Activated CD4-positive, CD25-positive, alpha-beta regulatory T cell treated with anti-CD3 and anti-CD28 coated beads, Interleukin-2, amount 50 U/mL, for 24 hours (primary cell): ENCODE measurements around the gene RABEP2.
"Not testable (repeated sequence)": the region's sequence is repeated elsewhere in the genome, so short reads cannot be mapped to it uniquely, and the experiment has no call there.

ENCODE experiments used
- ATAC-seq, 2 donors: fragments of 150-1000 bp; cut with Tn5 transposase; one replicate each; pipeline ENCODE4 v1.10.0; 2021; ENCODE audit warnings: mild to moderate bottlenecking in 1 of 2, moderate library complexity in 1 of 2

RABEP2 gene

DNA sequence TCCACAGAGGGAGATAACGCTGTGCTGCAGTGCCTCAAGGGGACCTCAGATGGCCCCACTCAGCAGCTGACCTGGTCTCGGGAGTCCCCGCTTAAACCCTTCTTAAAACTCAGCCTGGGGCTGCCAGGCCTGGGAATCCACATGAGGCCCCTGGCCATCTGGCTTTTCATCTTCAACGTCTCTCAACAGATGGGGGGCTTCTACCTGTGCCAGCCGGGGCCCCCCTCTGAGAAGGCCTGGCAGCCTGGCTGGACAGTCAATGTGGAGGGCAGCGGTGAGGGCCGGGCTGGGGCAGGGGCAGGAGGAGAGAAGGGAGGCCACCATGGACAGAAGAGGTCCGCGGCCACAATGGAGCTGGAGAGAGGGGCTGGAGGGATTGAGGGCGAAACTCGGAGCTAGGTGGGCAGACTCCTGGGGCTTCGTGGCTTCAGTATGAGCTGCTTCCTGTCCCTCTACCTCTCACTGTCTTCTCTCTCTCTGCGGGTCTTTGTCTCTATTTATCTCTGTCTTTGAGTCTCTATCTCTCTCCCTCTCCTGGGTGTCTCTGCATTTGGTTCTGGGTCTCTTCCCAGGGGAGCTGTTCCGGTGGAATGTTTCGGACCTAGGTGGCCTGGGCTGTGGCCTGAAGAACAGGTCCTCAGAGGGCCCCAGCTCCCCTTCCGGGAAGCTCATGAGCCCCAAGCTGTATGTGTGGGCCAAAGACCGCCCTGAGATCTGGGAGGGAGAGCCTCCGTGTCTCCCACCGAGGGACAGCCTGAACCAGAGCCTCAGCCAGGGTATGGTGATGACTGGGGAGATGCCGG lies 7.5 kb upstream of the RABEP2 start:
- no peak for ATAC-seq

DNA sequence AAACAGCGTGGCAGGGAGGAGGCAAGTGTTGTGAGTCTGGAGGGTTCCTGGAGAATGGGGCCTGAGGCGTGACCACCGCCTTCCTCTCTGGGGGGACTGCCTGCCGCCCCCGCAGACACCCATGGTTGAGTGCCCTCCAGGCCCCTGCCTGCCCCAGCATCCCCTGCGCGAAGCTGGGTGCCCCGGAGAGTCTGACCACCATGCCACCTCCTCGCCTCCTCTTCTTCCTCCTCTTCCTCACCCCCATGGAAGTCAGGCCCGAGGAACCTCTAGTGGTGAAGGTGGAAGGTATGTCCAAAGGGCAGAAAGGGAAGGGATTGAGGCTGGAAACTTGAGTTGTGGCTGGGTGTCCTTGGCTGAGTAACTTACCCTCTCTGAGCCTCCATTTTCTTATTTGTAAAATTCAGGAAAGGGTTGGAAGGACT lies 6.8 kb upstream of the RABEP2 start, which contains the start of gene CD19:
Gene CD19, plus strand, starts transcription at position 171 of the 425 bp plus-strand sequence. Its CDS starts 30 bp downstream, at position 201.
- ATAC-seq: no peak

DNA sequence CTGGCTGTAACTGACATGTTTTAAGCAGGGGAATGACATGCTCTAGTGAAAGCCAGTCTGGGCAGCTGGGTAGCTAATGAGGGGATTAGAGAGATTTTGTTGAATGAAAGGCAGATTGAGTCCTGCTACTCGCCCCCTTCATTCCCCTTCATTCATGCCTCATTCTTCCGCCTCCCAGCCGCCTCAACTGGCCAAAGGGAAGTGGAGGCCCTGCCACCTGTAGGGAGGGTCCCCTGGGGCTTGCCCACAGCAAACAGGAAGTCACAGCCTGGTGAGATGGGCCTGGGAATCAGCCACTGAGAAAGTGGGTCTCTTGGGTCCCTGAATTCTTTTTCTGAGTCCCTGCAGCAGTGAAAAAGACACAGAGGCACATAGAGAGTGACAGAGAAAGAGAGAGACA lies 5.6 kb upstream of the RABEP2 start:
- ATAC-seq: no peak

DNA sequence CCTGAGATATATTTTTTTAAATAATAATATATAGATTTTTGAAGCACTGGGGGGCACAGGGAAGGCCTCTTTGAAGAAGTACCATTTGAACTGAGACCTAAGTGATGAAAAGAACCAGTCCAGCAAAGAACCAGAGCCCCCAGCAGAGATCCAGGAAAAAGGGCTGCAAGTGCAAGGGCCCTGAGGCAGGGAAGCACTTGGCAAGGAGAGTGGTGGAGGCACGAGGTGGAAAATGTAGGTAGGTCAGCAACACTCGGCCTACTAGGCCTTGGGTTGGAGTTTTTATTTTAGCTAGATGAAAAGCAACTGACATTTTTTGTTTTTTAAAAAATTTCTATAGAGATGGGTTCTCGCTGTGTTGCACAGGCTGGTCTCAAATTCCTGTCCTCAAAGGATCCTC lies 5.2 kb upstream of the RABEP2 start:
- ATAC-seq: no peak

DNA sequence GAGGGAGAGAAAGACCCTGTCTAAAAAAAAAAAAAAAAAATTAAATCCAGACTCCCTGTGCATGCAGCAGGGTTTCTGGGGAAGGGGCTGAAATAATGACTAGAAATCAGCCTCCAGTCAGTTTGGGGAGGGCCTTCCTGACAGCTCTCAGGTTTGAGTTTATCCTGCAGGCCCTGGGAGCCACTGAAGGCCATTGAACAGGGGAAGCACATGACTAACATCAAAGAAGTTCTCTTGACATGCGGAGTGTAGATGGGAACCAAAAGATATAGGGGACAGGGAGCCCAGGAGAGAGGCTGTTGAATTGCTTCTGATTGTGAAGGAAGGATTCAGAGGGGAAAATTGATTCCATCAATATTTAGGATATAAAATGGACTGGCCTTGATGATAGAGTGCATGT lies 2.8 kb upstream of the RABEP2 start:
- no peak for ATAC-seq

DNA sequence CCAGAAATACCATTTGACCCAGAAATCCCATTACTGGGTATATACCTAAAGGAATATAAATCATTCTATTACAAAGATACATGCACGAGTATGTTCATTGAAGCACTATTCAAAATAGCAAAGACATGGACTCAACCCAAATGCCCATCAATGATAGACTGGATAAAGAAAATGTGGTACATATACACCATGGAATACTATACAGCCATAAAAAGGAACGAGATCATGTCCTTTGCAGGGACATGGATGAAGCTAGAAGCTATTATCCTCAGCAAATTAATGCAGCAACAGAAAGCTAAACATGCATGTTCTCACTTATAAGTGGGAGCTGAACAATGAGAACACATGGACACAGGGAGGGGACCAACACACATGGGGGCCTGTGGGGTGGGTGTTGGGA lies 1.2 kb upstream of the RABEP2 start:
- ATAC-seq: not testable (repeated sequence)

DNA sequence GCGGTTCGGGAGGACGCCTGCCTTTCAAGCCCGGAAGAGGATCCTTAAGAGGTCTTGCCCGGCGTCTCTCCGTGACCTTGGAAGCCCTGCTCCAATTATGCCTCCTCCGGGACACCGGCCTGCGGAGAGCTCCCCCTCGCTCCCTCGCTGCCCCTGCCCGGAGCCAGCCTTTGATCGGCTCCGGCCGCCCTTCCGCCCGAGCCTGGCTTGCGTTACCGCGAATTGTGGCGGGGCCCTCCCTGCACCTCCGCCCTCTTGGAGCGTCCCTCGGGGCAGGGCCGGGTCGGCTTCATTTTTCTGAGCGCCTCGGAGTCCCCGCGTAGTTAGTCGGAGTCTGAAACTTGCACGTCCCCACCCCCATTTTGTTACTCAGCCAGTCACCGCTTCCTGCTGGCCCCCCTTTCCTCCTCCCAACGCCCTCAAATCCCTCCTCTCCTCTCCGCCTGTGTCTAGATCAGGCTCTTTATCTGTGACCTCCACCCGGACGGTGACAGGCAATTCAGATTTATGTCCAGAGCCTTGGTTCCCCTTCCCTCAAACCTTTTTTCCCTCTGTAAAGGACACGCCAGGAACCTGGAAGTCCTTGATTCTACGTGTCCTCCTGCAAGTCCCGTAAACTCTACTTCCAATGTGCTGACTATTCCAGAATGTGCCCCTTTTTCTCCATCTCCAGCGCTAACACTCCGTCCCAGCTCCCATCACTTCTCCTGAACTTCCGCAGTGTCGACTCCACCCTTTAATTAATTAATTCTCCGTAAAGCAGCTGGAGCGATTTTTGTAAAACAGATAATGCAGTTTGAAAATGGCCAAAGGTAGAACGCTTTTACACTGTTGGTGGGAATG lies 569 bp upstream of the RABEP2 start:
- peak; percentile 76 to 77 for ATAC-seq

DNA sequence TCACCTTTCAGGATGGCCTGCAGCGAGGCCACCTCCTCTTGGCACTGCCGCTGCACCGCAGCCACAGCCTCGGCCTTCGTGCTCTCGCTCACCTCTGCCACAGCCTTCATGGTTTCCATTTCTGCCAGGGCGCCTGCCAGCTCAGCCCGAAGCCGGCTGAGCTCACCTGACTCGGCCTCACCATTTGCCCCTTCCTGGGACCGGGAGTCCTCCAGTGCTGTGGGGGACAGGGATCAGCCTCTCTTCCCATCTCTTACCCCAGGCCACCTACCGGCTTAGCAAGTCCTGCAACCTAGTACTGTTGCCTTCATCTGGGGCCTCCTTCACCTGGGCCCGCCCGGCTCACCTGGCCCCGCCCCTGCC lies 658 bp downstream of the RABEP2 start:
- no peak for ATAC-seq

DNA sequence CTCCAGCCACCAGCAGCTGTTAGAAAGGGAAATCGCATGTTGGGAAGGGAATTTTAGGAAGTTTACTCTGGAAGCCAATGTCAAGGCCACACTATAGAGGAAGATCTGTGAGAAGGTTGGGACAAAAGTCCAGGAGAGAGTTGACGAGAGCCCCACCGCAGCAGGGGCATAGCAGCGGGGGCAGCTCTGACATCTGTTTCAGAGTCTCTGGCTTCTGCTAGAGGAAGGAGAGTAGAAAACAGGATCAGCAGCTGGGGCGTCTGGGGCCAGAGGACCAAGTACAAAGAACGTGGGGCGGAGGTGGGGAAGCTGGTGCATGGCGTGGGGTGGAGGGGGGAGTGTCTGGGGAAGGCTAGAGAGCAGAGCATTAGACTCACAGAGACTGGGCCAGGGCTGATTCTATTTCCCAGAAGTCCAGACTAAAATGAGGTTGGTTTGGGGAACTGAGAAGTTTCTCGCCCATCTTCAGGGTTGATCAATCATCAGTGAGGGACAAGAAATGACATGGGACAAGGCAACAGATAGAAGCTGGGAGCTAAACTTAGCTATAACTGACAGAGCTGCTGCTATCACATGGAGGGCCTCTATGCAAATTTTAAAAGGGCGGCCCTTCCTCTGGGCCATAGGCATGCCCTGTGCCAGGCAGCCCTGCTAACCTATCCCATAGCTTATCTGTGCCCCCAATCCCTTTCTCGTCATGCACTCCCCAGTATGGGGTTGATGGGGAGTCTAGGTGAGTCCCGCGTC lies 1.2 kb downstream of the RABEP2 start:
- no peak for ATAC-seq

DNA sequence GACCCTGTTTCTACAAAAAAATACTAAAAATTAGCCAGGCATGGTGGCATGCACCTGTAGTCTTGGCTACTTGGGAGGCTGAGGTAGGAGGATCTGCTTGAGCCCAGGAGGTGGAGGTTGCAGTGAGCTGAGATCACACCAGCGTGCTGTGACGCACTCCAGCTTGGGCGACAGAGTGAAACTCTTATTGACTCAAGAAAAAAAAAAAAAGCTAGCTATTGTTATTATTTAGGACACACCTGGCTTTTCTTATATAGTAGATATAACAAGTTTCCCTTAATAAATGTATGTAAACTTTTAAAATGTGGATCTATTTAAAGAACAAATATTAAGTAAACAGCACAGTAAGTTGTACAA lies 1.8 kb downstream of the RABEP2 start:
- no peak for ATAC-seq

DNA sequence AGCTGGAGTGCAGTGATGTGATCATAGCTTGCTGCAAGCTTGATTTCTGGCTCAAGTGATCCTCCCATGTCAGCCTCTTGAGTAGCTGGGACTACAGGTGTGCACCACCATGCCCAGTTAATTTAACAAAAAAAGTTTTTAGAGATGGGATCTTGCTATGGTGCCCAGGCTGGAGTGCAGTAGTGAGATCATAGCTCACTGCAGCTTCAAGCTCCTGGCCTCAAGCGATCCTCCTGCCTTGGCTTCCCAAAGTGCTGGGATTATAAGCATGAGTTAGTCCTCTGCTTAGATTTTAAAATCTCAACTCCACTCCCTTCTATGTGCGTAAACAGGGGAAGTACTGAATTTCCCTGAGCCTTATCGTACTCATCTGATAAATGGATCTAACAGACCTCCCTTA lies 6.3 kb downstream of the RABEP2 start:
- ATAC-seq: no peak

DNA sequence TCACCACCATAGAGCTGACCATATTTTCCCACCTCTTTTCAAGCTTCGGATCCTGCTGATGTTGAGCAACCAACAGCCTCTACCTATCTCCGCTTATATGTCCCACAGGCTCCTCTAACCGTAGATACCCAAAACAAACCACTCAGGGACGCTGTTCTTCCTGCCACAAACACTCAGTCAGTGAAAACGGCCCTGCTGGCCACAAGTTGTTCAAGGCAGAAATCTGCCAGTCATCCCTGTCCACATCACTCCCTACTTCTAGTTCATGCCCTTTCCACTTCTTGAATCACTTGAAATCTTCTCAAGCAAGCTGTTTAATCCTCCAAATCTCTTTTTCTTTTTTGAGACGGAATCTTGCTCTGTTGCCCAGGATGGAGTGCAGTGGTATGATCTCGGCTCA lies 7.9 kb downstream of the RABEP2 start:
- no peak for ATAC-seq

DNA sequence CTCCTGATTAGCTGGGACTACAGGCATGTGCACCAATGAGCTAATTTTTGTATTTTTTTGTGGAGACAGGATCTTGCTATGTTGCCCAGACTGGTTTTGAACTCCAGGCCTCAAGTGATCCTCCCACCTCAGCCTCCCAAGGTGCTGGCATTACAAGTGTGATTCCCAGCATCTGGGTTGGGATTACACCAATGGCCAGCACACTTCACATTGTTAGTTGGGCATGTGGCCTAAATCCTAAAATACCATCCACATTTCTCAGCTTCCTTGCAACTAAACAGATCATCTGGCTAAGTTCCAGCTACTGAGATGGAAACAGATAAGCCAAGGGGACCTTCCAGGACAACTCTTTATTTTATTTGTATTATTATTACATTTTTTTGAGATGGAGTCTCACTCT lies 9.9 kb downstream of the RABEP2 start:
- ATAC-seq: no peak

DNA sequence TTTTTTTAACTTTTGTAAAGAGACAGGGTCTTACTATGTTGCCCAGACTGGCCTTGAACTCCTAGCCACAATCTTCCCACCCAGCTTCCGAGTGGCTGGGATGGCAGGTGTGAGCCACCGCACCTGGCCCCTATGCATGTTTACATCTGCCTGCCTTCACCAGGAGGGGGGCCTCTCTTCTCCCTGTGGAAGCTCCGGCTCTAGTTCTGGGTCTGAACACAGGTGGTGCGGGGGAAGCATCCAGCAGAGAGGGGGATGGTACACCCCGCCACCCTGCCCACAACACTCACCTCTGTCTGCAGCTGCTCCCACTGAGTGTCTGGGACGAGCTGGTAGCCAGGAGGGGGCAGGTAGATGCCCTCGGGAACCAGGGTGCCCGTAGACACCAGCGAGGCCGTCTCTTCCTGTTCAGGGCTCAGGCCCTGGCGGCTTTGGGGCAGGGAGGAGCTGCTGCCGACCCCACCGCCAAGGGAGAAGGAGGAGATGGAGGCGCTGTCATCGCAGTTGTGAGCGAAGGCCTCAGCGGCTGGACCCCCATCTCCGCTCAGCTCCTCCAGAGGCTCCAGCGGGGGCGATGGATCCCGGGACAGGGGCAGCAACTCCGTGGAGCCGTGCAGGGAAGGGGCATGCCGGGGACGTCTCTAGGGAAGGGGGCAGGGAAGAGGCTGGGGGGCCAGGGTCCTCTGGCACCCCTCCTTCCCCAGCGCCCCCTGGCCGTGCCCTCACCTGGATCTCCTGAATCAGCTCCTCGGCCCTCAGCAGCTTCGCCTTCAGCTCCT lies 10.9 kb downstream of the RABEP2 start:
- ATAC-seq: no peak

DNA sequence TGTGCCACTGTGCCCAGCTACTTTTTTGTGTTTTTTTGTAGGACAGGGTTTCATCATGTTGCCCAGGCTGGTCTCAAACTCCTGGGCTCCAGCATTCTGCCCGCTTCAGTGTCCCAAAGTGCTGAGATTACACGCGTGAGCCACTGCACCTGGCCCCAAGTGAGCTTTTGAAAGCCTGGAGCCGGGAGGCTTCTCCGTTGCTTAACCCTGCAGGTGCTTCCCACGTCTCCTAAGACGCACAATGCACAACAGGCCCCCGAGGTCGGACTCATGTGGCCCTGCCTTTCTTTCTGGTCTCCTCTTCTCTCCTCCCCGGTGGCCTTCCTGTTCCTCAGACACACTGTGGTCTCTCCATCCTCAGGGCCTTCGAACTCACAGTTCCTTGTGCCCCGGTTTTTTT lies 12.5 kb downstream of the RABEP2 start:
- no peak for ATAC-seq

DNA sequence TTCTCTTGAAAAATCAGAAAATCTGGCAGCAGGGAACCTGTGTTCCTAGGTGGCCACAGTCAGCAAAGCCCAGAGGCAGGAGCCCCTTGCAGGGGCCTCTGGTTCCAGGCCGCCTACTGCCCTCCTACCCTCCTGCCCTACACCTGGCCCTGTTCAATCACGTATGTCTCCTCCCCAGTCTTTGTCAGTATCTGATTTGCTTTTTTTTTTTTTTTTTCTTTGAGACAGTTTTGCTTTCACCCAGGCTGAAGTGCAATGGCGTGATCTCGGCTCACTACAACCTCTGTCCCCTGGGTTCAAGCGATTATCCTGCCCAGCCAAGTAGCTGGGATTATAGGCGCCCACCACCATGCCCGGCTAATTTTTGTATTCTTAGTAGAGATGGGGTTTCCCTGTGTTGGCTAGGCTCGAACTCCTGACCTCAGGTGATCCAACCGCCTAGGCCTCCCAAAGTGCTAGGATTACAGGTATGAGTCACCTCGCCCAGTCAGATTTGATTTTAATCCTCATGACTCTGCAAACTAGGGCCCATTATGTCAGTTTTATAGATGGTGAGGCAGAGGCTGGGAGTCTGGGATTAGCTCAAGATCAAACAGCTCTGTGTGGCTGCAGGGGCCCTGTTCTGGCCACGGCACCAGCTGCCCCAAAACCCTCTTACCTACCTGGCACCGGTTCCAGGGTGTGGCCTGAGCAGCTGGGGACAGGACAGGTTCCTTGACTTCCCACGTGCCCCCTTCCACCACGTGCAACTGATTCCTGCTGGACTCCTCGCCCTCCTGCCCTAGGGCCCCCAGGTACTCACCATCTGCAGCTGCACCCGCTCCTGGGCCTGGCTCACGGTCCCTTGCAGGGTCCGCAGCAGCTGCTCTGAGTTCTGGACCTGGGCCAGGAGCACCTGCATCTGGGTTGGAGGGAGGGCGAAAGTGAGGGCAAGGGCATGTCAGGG lies 14.7 kb downstream of the RABEP2 start:
- peak in 1 of 2 donors; percentile 55 for ATAC-seq

DNA sequence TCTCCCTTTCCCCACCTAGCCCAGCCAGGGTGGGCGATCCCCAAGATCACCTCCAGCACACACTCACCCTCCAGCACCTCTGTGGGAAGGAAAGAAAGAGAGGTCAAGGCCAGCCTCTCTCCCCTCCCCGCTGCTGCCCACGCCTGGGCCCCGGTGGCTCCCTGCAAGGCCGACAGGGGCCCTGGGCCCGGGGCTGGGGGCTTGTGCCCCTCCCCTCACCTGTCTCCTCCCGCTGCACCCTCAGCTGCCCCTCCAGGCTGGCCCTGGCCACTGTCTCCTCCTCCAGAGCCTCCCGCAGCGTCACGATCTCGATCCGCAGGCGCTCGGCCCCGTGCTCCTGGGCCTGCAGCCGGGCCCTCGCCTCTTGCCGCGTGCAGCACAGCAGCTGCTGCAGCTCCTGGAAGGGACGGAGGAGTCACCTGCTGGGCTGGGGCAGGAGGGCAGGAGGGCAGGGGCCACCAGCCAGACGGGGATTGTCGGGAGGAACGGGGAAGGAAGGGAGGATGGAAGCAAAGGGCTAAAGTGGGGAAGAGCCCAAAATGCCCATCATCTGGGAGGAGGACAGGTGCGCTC lies 19.2 kb downstream of the RABEP2 start:
- no peak for ATAC-seq

DNA sequence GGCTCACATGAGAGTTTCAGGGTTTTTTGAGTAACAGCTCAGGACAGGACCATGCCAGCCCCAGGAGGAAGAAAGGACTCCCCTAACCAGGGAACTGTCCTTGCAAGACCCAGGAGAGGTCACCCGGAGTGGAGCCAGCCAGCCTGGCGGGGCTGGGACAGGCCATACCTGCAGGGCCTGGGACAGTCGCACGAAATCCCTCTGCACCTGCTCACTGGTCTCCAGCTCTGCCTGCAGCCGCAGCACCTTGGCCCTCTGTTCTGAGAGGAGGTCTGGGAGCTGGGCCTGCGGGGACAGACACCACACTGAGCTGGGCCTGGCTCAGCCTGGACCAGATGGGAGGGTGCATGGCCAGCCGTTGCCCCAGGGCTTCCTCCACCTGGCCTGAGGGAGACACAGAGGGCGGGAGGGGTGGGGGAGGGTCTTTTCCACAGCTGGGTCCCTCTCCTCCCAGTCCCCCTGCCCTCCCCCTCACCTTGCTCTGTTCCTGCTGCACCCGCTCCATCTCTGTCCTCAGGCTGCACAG lies 19.7 kb downstream of the RABEP2 start:
- ATAC-seq: no peak

DNA sequence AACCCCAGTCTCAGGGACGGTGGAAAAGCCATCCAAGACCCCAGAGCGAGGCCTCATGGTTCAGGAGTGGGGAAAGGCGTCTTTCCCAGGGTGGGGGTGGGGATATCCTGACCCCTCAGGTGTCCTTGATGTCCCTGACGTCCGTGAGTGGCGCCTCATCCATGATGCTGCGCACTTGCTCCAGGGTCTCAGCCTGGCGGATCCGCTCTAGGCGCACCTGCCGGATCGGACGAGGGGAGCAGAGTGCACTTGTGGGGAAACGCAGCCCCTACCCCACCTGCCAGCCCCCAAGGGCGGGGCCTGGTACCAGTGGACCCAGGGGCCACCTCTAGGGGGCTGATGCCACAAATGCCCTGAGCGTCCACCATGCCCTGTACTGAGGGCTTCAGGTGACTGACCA lies 20.2 kb downstream of the RABEP2 start:
- no peak for ATAC-seq

DNA sequence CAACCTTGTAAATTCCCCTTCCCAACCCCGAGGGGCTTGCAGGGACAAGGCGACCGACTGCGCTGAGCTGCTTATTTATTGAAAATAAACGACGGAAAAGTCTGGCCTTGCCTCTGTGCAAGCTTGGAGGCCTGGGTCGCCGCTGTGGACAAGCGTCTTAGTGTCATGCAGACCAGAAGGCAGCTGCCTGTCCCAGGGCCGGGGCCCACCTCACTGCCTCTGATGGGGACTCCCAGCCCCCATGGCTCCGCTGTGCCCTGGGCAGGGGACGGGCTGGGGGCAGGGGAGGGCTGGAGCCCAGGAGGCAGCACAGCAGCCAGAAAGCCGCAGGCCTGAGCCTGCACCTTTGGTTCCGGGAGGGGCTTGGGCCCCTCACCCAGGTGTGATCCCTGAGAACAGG lies 20.7 kb downstream of the RABEP2 start:
- no peak for ATAC-seq
